Measurements from ENCODE around the gene LRIG1. TPM values are rescaled to one million over a fixed set of nuclear protein-coding genes. Genes with fewer than 3 reads are reported as not detected.

Gene LRIG1
- total and polyA plus RNA-seq, 10 of the 15 experiments (the other 5 are each of a cell fraction or from before 2014, with no cell fraction given), result 0.84 to 16.4 (median 8.1) TPM

DNA sequence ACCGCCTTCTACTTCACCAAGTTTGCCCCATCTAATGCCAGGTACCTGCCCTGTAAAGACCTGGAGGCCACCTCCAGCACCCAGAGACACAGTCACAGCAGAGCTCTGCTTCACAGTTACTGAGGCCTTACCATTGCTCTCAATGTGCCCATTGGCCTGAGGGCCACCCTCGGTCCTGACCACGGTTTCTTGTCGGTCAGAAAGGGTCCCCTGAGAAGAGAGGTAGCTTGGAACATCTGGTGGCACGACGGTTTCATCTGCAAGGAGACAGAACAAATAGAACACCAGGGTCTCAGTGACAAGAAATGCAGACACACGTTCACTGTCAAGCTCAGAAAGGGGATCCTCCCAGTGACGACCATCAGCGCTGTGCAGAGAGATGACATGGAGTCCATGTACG lies 118.7 kb downstream of the LRIG1 start (continued):
- TF ChIP-seq E2F8 (IDR thresholded peaks at IDR 0.05; ENCODE audit: low read depth, partially characterized antibody) (no peak), GATAD2B (conservative IDR thresholded peaks at IDR 0.05; ENCODE audit: low read depth) (no peak), JUND (IDR thresholded peaks at IDR 0.05; ENCODE audit: low read depth, low read length) (no peak), RFX5 (IDR thresholded peaks at IDR 0.05; ENCODE audit: low read depth, low read length) (no peak), POLR2AphosphoS2 (IDR thresholded peaks at IDR 0.05; ENCODE audit: low read depth, low read length) (no peak), ESRRA (IDR thresholded peaks at IDR 0.05; ENCODE audit: low read length) (no peak), NR2C2 (IDR thresholded peaks at IDR 0.05; ENCODE audit: borderline replicate concordance, control insufficient read depth, insufficient read length, low read depth) (no peak), SREBF1 (IDR thresholded peaks at IDR 0.05; ENCODE audit: low read length) (no peak), NRF1 (conservative IDR thresholded peaks at IDR 0.05; ENCODE audit: low read depth, low read length) (no peak), SIX5 (IDR thresholded peaks at IDR 0.05; ENCODE audit: low read depth, low read length, severe bottlenecking) (no peak), ZNF384 (IDR thresholded peaks at IDR 0.05; ENCODE audit: borderline replicate concordance, low read depth, low read length) (no peak), RAD21 (IDR thresholded peaks at IDR 0.05; ENCODE audit: insufficient read depth, low read depth, low read length) (no peak), BRCA1 (IDR thresholded peaks at IDR 0.05; ENCODE audit: low read depth, low read length) (no peak)
